Cardiac fibroblast (primary cell): Measurements from ENCODE around the gene GFER.
A peak's percentile ranks its signal among the peaks of the same experiment; 100 is the strongest.

Experiments
- DNase-seq, 2 donors: peaks; one replicate each; pipeline versions ENCODE4 v3.0.0 to v3.0.0-alpha.2; 2010; ENCODE audit warnings: low read depth in 2 of 2
- H3K4me3 ChIP-seq, 2 donors: replicated peaks in 1 of 2; 1 replicate in 1 of 2; 2 replicates in 1 of 2; pipeline ENCODE4 v1.5.1; 2011; ENCODE audit warnings: low read depth in 2 of 2, low read length in 2 of 2, mild to moderate bottlenecking in 2 of 2, moderate library complexity in 1 of 2
- TF ChIP-seq, protein P1 (sequence below): IDR thresholded peaks from one replicate; pipeline ENCODE4 v1.5.1; 2011; ENCODE audit warnings: low read depth, mild to moderate bottlenecking, low read length, inconsistent platforms

The GFER gene

DNA sequence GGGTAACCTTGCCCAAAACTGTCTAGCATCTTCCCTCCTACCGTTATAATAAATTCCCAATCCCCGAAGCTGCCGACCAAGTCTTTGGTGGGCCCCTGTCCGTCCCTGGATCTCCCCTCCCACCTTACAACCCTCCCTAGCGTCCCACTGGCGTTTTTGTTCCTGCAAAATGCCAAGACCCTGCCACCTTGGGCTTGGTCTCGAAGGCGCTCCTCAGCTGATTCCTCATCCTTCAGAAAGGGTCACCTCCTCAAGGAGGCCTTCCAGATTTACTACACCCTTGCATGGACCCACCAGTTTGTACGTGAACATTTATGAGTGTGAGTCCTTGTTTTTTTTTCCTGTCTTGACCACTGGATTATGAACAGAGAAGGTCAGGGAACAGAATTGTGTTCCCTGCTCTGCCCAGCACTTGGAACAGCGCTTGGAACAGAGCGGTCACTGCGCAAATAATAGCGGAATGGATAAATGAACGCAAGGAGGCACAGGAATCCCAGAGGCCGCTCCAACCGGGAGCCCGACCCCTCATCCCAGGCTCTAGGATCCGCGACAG is 926 bp upstream of the GFER start:
- peak overlapping the region; percentile 5 to 74 for H3K4me3 ChIP-seq
- TF ChIP-seq, protein P1, sequence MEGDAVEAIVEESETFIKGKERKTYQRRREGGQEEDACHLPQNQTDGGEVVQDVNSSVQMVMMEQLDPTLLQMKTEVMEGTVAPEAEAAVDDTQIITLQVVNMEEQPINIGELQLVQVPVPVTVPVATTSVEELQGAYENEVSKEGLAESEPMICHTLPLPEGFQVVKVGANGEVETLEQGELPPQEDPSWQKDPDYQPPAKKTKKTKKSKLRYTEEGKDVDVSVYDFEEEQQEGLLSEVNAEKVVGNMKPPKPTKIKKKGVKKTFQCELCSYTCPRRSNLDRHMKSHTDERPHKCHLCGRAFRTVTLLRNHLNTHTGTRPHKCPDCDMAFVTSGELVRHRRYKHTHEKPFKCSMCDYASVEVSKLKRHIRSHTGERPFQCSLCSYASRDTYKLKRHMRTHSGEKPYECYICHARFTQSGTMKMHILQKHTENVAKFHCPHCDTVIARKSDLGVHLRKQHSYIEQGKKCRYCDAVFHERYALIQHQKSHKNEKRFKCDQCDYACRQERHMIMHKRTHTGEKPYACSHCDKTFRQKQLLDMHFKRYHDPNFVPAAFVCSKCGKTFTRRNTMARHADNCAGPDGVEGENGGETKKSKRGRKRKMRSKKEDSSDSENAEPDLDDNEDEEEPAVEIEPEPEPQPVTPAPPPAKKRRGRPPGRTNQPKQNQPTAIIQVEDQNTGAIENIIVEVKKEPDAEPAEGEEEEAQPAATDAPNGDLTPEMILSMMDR = no peak
- DNase-seq = no peak

DNA sequence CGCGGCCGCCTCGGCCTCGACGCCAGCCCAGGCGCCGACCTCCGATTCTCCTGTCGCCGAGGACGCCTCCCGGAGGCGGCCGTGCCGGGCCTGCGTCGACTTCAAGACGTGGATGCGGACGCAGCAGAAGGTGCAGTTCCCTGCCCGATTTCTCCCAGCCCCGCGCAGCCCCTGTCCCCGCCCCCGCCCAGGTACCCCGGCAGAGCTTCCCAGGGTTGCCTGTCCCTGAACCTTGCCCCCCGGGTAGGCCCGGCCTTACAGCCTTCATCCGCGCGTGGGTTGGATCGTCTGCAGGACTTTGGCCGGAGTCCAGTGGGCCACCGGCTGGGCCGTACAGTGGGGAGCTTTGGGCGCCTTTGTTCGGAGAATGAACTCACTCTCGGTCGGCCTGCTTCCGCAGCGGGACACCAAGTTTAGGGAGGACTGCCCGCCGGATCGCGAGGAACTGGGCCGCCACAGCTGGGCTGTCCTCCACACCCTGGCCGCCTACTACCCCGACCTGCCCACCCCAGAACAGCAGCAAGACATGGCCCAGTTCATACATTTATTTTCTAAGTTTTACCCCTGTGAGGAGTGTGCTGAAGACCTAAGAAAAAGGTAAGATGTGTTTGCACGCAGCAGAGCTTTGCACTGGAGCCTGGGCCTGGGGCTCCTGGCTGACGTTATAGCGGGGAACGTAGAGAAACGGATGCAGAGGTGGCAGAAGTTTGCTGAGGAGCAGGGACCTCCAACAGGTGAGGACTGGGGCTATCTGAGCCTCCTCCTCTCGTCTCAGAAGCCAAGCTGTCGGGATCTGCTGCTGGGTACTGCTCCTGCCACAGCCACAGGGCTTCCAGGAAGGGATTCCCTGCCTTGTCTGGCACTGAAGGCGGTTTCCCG is 593 bp downstream of the GFER start:
- peak overlapping the region; percentile 74 for H3K4me3 ChIP-seq
- peak in 1 of 2 donors; percentile 43 for DNase-seq
- TF ChIP-seq, protein P1 = no peak

DNA sequence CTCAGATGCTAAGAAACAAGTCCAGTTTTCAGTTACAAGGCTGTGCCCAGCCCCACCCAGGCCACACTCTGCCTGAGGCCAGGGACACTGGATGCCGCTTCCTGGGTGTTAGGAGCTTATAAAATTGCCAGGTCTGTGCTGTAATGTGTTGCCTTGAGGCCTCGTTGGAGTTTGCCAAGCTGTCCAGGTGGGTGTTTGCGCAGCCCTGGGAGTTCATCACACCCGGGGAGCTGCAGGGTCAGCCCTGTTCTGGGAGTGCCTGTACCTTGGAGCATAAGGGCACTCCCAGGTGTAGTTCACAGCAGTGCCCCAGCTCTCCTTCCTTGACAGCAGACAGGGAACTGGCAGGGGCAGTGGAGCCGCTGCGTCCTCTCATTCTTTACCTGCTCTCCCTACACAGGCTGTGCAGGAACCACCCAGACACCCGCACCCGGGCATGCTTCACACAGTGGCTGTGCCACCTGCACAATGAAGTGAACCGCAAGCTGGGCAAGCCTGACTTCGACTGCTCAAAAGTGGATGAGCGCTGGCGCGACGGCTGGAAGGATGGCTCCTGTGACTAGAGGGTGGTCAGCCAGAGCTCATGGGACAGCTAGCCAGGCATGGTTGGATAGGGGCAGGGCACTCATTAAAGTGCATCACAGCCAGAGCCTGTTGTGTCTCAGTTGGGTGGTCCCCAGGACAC is 1.6 kb downstream of the GFER start:
- H3K4me3 ChIP-seq = peak overlapping the region in 1 of 2 donors; percentile 74
- TF ChIP-seq, protein P1 = no peak
- DNase-seq = no peak

DNA sequence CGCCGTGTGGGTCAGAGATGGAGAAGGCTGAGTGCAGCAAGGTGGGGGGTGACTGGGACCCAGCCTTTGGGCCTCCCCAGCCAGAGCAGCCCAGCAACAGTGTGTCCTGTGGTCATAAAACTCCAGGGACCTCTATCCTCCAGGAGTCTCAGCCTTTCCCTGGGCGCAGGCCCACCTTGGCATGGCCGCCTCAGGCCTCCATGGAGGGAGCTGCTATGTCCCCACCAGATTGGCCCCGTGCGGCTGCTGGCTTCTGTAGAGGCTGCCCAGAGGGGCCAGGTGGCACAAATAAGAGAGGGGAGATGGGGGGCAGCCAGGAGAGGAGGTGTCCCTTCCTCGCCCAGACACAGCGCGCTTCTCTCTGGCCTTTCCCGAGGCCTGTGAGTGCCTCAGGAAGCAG is 3.2 kb downstream of the GFER start:
- TF ChIP-seq, protein P1 = no peak
- no peak for DNase-seq
- H3K4me3 ChIP-seq = no peak overlapping the region

DNA sequence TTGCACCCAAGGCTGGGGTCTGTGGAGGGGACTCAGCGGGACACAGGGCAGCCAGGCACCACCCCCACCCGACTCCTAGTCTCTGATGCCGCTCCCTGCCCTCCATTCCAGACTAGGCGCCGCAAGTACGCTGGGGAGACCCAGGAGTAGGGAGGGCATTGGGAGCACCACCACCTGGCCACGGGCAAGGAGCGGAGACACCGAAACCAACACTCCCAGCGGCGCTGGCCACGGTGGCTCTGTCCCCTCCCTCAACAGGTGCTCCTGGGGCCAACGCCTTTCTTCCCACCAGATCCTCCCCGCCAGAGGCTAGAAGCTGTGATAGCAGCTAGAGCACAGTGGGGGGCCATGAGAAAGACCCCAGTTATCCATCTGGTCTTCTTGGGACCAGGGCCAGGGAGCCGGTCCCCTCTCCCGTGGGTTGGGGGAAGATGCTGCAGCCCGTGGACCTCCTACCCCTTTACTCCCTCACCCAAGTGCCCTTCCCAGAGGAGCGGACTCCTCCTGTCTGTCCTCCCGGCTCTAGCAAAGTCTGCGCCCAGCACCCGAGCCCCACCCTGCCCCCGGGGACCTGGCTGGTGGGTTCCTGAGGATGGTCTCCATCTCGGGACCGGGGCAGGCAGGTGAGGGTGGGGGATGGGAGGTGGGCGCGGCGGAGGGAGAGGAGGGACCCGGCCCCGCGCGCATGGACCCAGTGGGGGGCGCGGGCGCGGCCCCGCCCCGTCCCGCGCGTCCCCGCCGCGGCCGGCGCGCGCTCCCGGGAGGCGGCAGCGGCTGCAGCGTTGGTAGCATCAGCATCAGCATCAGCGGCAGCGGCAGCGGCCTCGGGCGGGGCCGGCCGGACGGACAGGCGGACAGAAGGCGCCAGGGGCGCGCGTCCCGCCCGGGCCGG is 5.5 kb downstream of the GFER start, which contains the start of gene SYNGR3:
Gene SYNGR3 (plus strand): TSS at position 762 of the 892 bp plus-strand sequence. CDS start 133 bp downstream, outside the sequence.
- TF ChIP-seq, protein P1 = no peak
- H3K4me3 ChIP-seq = no peak within 1 kb of the TSS
- DNase-seq = no peak

DNA sequence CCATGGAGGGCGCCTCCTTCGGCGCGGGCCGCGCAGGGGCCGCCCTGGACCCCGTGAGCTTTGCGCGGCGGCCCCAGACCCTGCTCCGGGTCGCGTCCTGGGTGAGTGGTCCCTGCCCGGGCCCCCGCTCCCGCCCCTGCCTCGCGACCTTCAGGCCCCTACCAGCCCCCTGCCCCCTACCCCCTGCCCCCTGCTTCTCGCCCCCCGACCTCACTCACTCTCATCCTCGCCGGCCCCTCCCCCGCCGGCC is 6.0 kb downstream of the GFER start:
- no peak for DNase-seq
- H3K4me3 ChIP-seq = no peak overlapping the region
- TF ChIP-seq, protein P1 = no peak
